Glutamatergic neuron (in vitro differentiated cells): ENCODE results near the gene CAMTA1. TPM values are rescaled to one million over a fixed set of nuclear protein-coding genes. Genes with fewer than 3 reads are reported as not detected.

Experiments
- DNase-seq: peaks from one replicate; pipeline ENCODE4 v3.0.0; 2022
- H3K27ac Mint-ChIP-seq: one replicate; pipeline ENCODE4 v1.8.0; 2020; ENCODE audit warnings: mild to moderate bottlenecking, mixed read lengths, inconsistent platforms; ENCODE audit not compliant: unreplicated experiment
- H3K27me3 Mint-ChIP-seq: one replicate; pipeline ENCODE4 v1.8.0; 2020; ENCODE audit warnings: mild to moderate bottlenecking, moderate library complexity, mixed read lengths, inconsistent platforms; ENCODE audit not compliant: unreplicated experiment
- H3K36me3 Mint-ChIP-seq: one replicate; pipeline ENCODE4 v1.8.0; 2020; ENCODE audit warnings: mild to moderate bottlenecking, mixed read lengths, inconsistent platforms; ENCODE audit not compliant: unreplicated experiment
- H3K4me1 Mint-ChIP-seq: one replicate; pipeline ENCODE4 v1.8.0; 2020; ENCODE audit warnings: mild to moderate bottlenecking, low read depth, mixed read lengths, inconsistent platforms; ENCODE audit not compliant: unreplicated experiment
- H3K4me3 Mint-ChIP-seq: one replicate; pipeline ENCODE4 v1.8.0; 2020; ENCODE audit warnings: mild to moderate bottlenecking, mixed read lengths, inconsistent platforms; ENCODE audit not compliant: unreplicated experiment
- H3K9me3 Mint-ChIP-seq: one replicate; pipeline ENCODE4 v1.8.0; 2020; ENCODE audit warnings: mild to moderate bottlenecking, moderate library complexity, mixed read lengths, inconsistent platforms; ENCODE audit not compliant: unreplicated experiment
- CTCF ChIP-seq: fragments of 200-600 bp; sonication (generic); IDR thresholded peaks from one replicate; pipeline ENCODE4 v1.5.0; 2021; ENCODE audit not compliant: partially characterized antibody, unreplicated experiment
- total RNA-seq: library from RNA; stranded (reverse); fragmentation: NEBNext Ultra II Directional; extraction: Animal tissue kit (Norgen Biotek cat#: 25700); gene quantifications from one replicate; pipeline ENCODE4 v1.2.1, GENCODE V29; 2021; ENCODE audit not compliant: unreplicated experiment

CAMTA1 gene
- total RNA-seq, 1 donor from 2014 or later, result 77.2 TPM

- no peak for TF ChIP-seq CTCF
- Mint-ChIP-seq H3K27ac (no peak overlapping the region), H3K36me3 (no peaks in the 10 kb centered on the region), H3K4me1 (peaks cover 40% of the 10 kb centered on the region), H3K4me3 (no peak overlapping the region), H3K9me3 (peaks cover 5% of the 10 kb centered on the region), H3K27me3 (peaks cover 9% of the 10 kb centered on the region)
- DNase-seq, result no peak
Observed at GRCh38 chr1:6953216-6953615, 168.0 kb downstream of the CAMTA1 start.

GRCh38 chr1:6953907-6954364 lies 168.7 kb downstream of the CAMTA1 start:
- H3K4me3 Mint-ChIP-seq, result no peak overlapping the region
- H3K36me3 Mint-ChIP-seq, result no peaks in the 10 kb centered on the region
- H3K27me3 Mint-ChIP-seq, result peaks cover 9% of the 10 kb centered on the region
- H3K27ac Mint-ChIP-seq, result no peak overlapping the region
- H3K9me3 Mint-ChIP-seq, result peaks cover 5% of the 10 kb centered on the region
- peaks cover 42% of the 10 kb centered on the region for H3K4me1 Mint-ChIP-seq
- DNase-seq, result no peak
- no peak for TF ChIP-seq CTCF

- Mint-ChIP-seq H3K4me3 (peak overlapping the region; percentile 37), H3K27ac (peak overlapping the region; percentile 60), H3K9me3 (peaks cover 5% of the 10 kb centered on the region), H3K27me3 (peaks cover 9% of the 10 kb centered on the region), H3K4me1 (peaks cover 42% of the 10 kb centered on the region), H3K36me3 (no peaks in the 10 kb centered on the region)
- DNase-seq, result no peak
- TF ChIP-seq CTCF, result no peak
Observed at GRCh38 chr1:6954591-6954990, 169.3 kb downstream of the CAMTA1 start.

GRCh38 chr1:6955357-6956094 lies 170.3 kb downstream of the CAMTA1 start:
- peaks cover 47% of the 10 kb centered on the region for H3K4me1 Mint-ChIP-seq
- peaks cover 9% of the 10 kb centered on the region for H3K27me3 Mint-ChIP-seq
- peak overlapping the region; percentile 88 for H3K27ac Mint-ChIP-seq
- peaks cover 7% of the 10 kb centered on the region for H3K9me3 Mint-ChIP-seq
- peak overlapping the region; percentile 36 for H3K4me3 Mint-ChIP-seq
- DNase-seq, result peak; percentile 65
- no peak for TF ChIP-seq CTCF
- no peaks in the 10 kb centered on the region for H3K36me3 Mint-ChIP-seq

- Mint-ChIP-seq H3K27me3 (peaks cover 13% of the 10 kb centered on the region), H3K4me1 (peaks cover 53% of the 10 kb centered on the region), H3K9me3 (peaks cover 7% of the 10 kb centered on the region), H3K27ac (peak overlapping the region; percentile 88), H3K4me3 (no peak overlapping the region), H3K36me3 (no peaks in the 10 kb centered on the region)
- TF ChIP-seq CTCF, result no peak
- DNase-seq, result no peak
Observed at GRCh38 chr1:6956488-6957159, 171.4 kb downstream of the CAMTA1 start.
